KMS-11 (cell line): ENCODE measurements around the gene IQCF2.
"Not testable (repeated sequence)": the region's sequence is repeated elsewhere in the genome, so short reads cannot be mapped to it uniquely, and the experiment has no call there.

Source experiments
- H2AFZ ChIP-seq: fragments of 200-600 bp; sonication (generic); 2 replicates; pipeline ENCODE4 v1.6.1; 2016; ENCODE audit warnings: antibody characterized with exemption, mixed run types, low read depth
- H3K27ac ChIP-seq: fragments of 200-600 bp; sonication (generic); 2 replicates; pipeline ENCODE4 v1.6.1; 2016; ENCODE audit warnings: mild to moderate bottlenecking, mixed run types
- H3K27me3 ChIP-seq: fragments of 200-600 bp; sonication (generic); 2 replicates; pipeline ENCODE4 v1.6.1; 2017; ENCODE audit warnings: mild to moderate bottlenecking, low read depth, mixed run types, moderate library complexity; ENCODE audit not compliant: insufficient read depth
- H3K36me3 ChIP-seq: fragments of 200-600 bp; sonication (generic); 2 replicates; pipeline ENCODE4 v1.6.1; 2017; ENCODE audit warnings: mild to moderate bottlenecking, mixed run types; ENCODE audit not compliant: insufficient read depth
- H3K4me1 ChIP-seq: fragments of 200-600 bp; sonication (generic); 2 replicates; pipeline ENCODE4 v1.6.1; 2016; ENCODE audit warnings: mild to moderate bottlenecking, low read depth, mixed run types; ENCODE audit not compliant: poor library complexity, severe bottlenecking
- H3K4me2 ChIP-seq: fragments of 200-600 bp; sonication (generic); 2 replicates; pipeline ENCODE4 v1.7.0; 2016; ENCODE audit warnings: mild to moderate bottlenecking, mixed run types
- H3K4me3 ChIP-seq: fragments of 200-600 bp; sonication (generic); IDR thresholded peaks from 2 replicates; pipeline ENCODE4 v1.6.1; 2017; ENCODE audit warnings: low read depth, low read length, mixed read lengths; ENCODE audit not compliant: insufficient read depth
- H3K79me2 ChIP-seq: fragments of 200-600 bp; sonication (generic); 2 replicates; pipeline ENCODE4 v1.6.1; 2016; ENCODE audit warnings: low read depth, mixed run types; ENCODE audit not compliant: insufficient read depth
- H3K9ac ChIP-seq: fragments of 200-600 bp; sonication (generic); 2 replicates; pipeline ENCODE4 v1.6.1; 2016; ENCODE audit warnings: mild to moderate bottlenecking, mixed run types
- H4K20me1 ChIP-seq: fragments of 200-600 bp; sonication (generic); 2 replicates; pipeline ENCODE4 v1.6.1; 2016; ENCODE audit warnings: mild to moderate bottlenecking, mixed run types; ENCODE audit not compliant: insufficient read depth
- TF ChIP-seq, protein P1 (sequence below): fragments of 200-600 bp; sonication (generic); conservative IDR thresholded peaks from 2 replicates; pipeline ENCODE4 v1.6.1; 2017; ENCODE audit warnings: low read depth, mild to moderate bottlenecking, antibody characterized with exemption, low read length, moderate library complexity, mixed read lengths

The IQCF2 gene

DNA sequence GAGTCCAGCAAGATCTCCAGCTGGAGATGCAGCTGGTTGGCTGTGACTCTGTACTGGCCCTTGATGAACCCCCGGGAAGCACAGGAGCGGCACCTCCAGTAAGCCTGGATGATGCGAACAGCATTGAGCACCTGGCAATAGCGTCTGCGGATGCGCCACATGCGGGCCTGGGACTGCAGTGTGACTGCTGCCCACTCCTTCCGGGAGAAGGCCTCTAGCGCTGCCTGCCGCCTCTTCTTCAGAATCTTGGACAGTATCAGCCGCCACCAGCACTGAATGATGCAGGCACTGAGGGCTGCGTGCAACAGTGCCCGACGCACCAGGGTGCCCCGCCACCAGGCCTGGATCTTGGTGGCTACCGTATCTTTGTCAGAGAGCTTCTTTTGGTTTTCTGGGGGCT lies 33.5 kb downstream of the IQCF2 start:
- Histone ChIP-seq H3K27ac (no peak overlapping the region), H3K36me3 (no peaks in the 10 kb centered on the region), H3K4me1 (no peaks in the 10 kb centered on the region), H3K4me2 (no peak overlapping the region), H3K4me3 (no peak overlapping the region), H3K9ac (no peak overlapping the region), H3K27me3 (no peaks in the 10 kb centered on the region), H3K79me2 (no peaks in the 10 kb centered on the region), H4K20me1 (no peaks in the 10 kb centered on the region), H2AFZ (no peak overlapping the region)
- TF ChIP-seq, protein P1, sequence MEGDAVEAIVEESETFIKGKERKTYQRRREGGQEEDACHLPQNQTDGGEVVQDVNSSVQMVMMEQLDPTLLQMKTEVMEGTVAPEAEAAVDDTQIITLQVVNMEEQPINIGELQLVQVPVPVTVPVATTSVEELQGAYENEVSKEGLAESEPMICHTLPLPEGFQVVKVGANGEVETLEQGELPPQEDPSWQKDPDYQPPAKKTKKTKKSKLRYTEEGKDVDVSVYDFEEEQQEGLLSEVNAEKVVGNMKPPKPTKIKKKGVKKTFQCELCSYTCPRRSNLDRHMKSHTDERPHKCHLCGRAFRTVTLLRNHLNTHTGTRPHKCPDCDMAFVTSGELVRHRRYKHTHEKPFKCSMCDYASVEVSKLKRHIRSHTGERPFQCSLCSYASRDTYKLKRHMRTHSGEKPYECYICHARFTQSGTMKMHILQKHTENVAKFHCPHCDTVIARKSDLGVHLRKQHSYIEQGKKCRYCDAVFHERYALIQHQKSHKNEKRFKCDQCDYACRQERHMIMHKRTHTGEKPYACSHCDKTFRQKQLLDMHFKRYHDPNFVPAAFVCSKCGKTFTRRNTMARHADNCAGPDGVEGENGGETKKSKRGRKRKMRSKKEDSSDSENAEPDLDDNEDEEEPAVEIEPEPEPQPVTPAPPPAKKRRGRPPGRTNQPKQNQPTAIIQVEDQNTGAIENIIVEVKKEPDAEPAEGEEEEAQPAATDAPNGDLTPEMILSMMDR, result no peak

DNA sequence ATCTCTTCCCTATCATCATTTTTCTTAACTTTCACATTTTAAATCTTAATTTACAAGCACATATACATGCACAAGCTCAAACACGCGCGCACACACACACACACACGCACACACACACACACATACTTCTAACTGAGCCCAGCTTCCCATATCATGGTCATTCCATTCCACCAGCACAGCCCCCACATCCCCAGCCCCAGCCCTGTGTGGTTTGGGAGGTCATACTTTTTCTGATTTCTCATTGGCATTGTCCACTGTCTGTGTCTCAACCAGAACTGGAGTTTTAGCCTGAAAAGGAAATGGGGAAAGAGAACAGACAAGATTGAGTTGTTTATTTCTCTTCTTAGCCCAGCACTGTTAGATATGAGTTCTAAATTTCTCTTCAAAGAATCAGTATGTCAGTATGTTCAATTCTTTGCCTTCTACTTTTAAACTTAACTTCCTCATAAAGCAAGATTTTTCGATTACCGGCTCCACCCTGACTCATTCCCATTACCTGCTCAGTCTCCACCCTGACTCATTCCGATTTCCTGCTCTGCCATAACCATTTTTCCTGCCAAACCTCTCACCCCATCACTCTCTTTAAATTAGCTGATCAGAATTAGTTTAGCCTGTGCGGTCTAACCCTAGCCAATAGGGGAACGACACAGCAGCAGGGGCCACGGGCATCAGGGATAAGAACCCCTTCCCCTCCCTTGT lies 35.3 kb downstream of the IQCF2 start:
- Histone ChIP-seq H3K4me2 (no peak overlapping the region), H3K36me3 (no peaks in the 10 kb centered on the region), H3K27ac (no peak overlapping the region), H3K4me1 (no peaks in the 10 kb centered on the region), H4K20me1 (no peaks in the 10 kb centered on the region), H3K9ac (no peak overlapping the region), H3K79me2 (no peaks in the 10 kb centered on the region), H3K4me3 (no peak overlapping the region), H2AFZ (no peak overlapping the region), H3K27me3 (no peaks in the 10 kb centered on the region)
- TF ChIP-seq, protein P1, result no peak

DNA sequence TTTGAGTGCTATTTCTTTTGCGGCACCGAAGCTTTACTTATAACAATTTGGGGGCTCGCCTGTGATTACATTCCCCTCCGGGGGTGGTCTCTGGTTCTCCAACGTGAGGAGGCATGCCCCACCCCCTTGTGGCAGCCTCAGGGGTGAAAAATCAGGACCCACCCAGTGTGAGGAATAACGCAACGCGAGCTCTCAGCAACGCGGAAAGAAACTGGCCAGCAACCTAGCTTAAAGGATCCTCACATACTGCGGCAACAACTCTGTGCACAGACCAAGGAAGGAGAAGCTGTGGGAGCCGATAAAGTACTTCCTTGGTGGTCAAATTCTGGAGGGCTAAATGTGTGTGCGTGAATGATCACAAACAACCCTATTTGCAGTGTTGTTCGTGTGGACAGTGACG lies 36.0 kb downstream of the IQCF2 start:
- no peak overlapping the region for H3K27ac ChIP-seq
- no peak overlapping the region for H3K4me3 ChIP-seq

DNA sequence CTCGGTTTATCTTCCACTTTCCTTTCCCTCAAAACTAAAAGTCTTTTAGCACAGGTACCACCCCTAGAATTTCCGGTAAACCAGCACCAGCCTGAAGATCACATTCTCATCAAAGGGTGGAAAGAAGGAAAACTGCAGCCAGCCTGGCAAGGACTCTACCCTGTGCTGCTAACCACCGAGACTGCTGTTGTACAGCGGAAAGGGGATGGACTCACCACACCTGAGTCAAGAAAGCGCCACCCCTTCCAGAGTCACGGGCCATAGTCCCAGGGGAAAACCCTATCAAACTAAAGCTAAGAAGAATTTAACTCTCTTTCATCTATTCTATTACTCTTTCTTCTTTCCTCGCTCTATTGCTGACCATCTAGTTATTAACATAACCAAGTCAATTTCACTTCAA lies 38.6 kb downstream of the IQCF2 start:
- not testable (repeated sequence) for H3K9ac ChIP-seq, H2AFZ ChIP-seq, H3K36me3 ChIP-seq, H3K4me2 ChIP-seq, H3K4me1 ChIP-seq, H3K27me3 ChIP-seq, H3K27ac ChIP-seq, H3K79me2 ChIP-seq, H3K4me3 ChIP-seq, H4K20me1 ChIP-seq

More for the DNA sequence above, 36.0 kb downstream of the IQCF2 start:
- Histone ChIP-seq H3K27me3 (no peaks in the 10 kb centered on the region), H2AFZ (no peak overlapping the region), H3K36me3 (no peaks in the 10 kb centered on the region), H3K4me2 (no peak overlapping the region), H4K20me1 (no peaks in the 10 kb centered on the region), H3K4me1 (no peaks in the 10 kb centered on the region), H3K79me2 (no peaks in the 10 kb centered on the region), H3K9ac (no peak overlapping the region)
- TF ChIP-seq, protein P1, result no peak

DNA sequence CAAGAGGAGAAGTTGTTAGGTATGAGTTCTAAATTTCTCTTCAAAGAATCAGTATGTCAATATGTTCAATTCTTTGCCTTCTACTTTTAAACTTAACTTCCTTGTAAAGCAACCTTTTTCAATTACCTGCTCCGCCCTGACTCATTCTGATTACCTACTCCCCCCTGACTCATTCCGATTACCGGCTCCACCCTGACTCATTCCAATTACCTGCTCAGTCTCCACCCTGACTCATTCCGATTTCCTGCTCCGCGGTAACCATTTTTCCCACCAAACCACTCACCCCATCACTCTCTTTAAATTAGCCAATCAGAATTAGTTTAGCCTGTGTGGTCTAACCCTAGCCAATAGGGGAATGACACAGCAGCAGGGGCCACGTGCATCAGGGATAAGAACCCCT lies 40.9 kb downstream of the IQCF2 start:
- H3K9ac ChIP-seq, H3K4me2 ChIP-seq, H3K79me2 ChIP-seq, H3K36me3 ChIP-seq, H3K27me3 ChIP-seq, H2AFZ ChIP-seq, H3K27ac ChIP-seq, H3K4me1 ChIP-seq, H4K20me1 ChIP-seq, H3K4me3 ChIP-seq: not testable (repeated sequence)
